ENCODE results near the gene BRD4.

DNA sequence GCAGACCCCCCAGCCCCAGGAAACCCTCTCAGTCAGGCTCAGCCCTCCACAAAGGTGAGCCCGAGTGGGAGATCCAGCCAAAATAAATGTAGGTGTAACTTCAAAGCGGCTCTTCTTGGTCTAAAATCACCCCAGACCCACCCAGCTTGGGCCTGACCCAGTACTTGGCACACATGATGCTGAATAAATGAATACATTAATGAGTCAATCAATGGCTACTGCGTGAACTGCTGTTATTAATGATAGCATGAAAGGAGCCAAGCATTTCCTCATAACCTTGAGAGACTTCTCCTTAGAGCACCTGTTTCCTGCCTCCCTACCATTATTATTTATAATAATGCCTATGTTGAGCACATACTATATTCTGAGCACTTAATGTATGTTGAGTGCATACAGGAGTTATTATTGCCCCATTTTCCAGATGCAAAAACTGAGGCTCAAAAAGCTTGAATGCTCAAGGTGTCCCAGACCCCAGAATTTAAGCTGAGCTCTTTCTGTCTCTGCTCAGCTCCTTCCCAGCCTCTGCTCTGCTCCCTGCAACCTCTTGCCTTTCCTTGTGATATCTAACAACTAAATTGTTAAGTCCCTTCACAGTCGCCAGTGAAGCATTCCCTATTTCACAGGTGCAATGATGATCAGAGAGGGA lies 135.9 kb downstream of the BRD4 start:
- TF ChIP-seq, protein P1, sequence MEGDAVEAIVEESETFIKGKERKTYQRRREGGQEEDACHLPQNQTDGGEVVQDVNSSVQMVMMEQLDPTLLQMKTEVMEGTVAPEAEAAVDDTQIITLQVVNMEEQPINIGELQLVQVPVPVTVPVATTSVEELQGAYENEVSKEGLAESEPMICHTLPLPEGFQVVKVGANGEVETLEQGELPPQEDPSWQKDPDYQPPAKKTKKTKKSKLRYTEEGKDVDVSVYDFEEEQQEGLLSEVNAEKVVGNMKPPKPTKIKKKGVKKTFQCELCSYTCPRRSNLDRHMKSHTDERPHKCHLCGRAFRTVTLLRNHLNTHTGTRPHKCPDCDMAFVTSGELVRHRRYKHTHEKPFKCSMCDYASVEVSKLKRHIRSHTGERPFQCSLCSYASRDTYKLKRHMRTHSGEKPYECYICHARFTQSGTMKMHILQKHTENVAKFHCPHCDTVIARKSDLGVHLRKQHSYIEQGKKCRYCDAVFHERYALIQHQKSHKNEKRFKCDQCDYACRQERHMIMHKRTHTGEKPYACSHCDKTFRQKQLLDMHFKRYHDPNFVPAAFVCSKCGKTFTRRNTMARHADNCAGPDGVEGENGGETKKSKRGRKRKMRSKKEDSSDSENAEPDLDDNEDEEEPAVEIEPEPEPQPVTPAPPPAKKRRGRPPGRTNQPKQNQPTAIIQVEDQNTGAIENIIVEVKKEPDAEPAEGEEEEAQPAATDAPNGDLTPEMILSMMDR (optimal IDR thresholded peaks at IDR 0.05 in 1 of 3, IDR thresholded peaks at IDR 0.05 in 1 of 3, conservative IDR thresholded peaks at IDR 0.05 in 1 of 3; ENCODE audit: extremely low read depth in 1 of 3, insufficient read depth in 2 of 3, low read length in 3 of 3): no peak
- no peak for TF ChIP-seq EZH2 (IDR thresholded peaks at IDR 0.05; ENCODE audit: low read length)
